ENCODE results near the gene ABCD1.

GRCh38 chrX:153714256-153714655 lies 10.4 kb upstream of the ABCD1 start:
- TF ChIP-seq CTCF (IDR thresholded peaks at IDR 0.05): no peak
- no peak for TF ChIP-seq POLR2AphosphoS5 (IDR thresholded peaks at IDR 0.05; ENCODE audit: low read depth, low read length)
- no peak for TF ChIP-seq SIN3A (IDR thresholded peaks at IDR 0.05; ENCODE audit: borderline replicate concordance, insufficient read depth, low read depth, low read length)
- no peak for TF ChIP-seq REST (IDR thresholded peaks at IDR 0.05; ENCODE audit: insufficient read depth in 1 of 2, low read depth in 2 of 2, low read length in 1 of 2)
- no peak for TF ChIP-seq TCF7L2 (IDR thresholded peaks at IDR 0.05; ENCODE audit: low read depth, low read length)

Data from Panc1 (cell line).